ENCODE measurements around the gene MAP2K4.
A peak's percentile ranks its signal among the peaks of the same experiment; 100 is the strongest.

Gene MAP2K4

DNA sequence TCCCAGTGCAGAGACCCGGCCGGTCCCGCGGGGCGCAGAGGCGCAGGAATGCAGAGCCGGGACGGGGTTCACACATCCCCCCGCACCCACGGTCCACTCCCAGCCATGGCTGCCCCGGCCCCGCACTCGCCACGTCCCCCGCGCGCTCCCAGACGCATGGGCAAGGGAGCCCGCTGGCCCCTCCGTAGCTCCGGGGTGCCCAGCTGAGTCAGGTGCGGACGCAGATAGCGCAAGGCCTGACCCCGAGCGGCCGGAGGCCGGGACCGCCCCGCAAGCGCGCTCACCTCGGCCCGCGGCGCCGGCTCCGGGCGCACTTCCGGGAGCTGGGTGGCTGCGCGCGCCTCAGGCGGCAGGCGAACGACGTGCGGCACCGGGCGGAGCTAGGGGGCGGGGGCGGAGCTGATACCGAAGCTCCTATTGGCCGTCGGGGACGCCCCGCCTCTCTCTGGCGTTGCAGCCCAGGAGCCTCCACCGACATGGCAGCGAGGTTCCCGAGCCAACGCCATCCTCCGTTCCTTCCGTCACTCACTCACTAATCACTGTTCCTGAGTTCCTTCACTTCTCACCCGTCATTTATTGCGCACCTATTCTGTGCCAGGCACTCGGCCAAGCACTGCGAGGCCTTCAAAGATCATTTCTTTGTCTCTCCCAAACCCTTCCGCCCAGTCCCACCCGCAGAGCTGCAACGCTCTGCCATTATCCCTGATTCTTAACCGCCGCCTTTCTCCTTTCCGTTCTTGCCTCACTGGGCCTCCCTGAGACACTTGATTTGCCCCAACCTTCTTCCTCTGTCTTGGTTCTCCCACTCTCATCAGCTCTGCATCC is 23.3 kb upstream of the MAP2K4 start, which contains the start of gene ZNF18:
TSS of gene ZNF18 (minus strand) at position 329 of the 825 bp plus-strand sequence. CDS start 4,646 bp downstream, outside the sequence.
- no peaks in the 10 kb centered on the region for H3K36me3 ChIP-seq (ENCODE audit: control insufficient read depth, insufficient read depth, low read length)
- H3K9me3 ChIP-seq (ENCODE audit: control insufficient read depth, low read length), result no peaks in the 10 kb centered on the region
- H3K4me3 ChIP-seq (ENCODE audit: extremely low read depth, insufficient read depth, low read length, poor library complexity, severe bottlenecking), result peak within 1 kb of the TSS; percentile 87
- 1 to 2% methylated on average over 63 to 64 of the region's 74 CpGs for WGBS, 2 experiments (ENCODE audit: insufficient coverage in 2 of 2)
- H3K4me1 ChIP-seq (ENCODE audit: control insufficient read depth, insufficient read depth, low read length, poor library complexity, severe bottlenecking), result peaks cover 2% of the 10 kb centered on the region
- H3K27ac ChIP-seq (ENCODE audit: low read depth, low read length, severe bottlenecking), result peak within 1 kb of the TSS; percentile 85

DNA sequence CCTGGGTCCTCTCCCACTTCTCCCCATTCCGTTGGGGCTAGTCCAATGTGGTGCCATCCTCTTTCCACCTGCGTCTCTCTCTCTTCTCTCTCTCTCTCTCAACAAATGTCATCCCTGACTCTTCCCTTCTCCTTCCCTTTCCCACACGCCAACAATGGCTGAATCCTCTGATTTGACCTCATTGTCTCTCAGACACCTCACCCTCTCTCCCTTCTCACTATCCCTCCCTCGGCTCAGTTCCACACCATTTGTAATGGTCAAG is 22.8 kb upstream of the MAP2K4 start:
- Histone ChIP-seq H3K4me1 (ENCODE audit: control insufficient read depth, insufficient read depth, low read length, poor library complexity, severe bottlenecking) (peaks cover 2% of the 10 kb centered on the region), H3K27ac (ENCODE audit: low read depth, low read length, severe bottlenecking) (peak overlapping the region; percentile 85), H3K9me3 (ENCODE audit: control insufficient read depth, low read length) (no peaks in the 10 kb centered on the region), H3K36me3 (ENCODE audit: control insufficient read depth, insufficient read depth, low read length) (no peaks in the 10 kb centered on the region), H3K4me3 (ENCODE audit: extremely low read depth, insufficient read depth, low read length, poor library complexity, severe bottlenecking) (peak overlapping the region; percentile 87)
- WGBS, 2 experiments (ENCODE audit: insufficient coverage in 2 of 2), result 67 to 77% methylated on average over 3 to 4 of the region's 4 CpGs

DNA sequence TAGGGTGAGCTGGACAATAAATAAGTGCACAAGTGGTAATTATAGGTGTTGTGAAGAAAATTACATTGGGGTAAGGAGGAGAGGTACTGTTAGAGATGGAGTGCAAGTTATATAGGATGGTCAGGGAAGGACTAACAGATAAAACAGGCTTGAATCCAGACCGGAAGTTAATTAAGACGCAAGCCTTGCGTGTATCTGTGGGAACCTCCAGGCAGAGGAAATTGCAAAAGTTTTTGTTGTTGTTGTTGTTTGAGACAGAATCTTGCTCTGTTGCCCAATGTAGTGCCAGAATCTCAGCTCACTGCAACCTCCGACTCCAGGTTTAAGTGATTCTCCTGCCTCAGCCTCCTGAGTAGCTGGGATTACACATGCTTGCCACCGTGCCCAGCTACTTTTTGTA is 21.0 kb upstream of the MAP2K4 start:
- H3K27ac ChIP-seq (ENCODE audit: low read depth, low read length, severe bottlenecking), result no peak overlapping the region
- H3K36me3 ChIP-seq (ENCODE audit: control insufficient read depth, insufficient read depth, low read length), result no peaks in the 10 kb centered on the region
- peaks cover 2% of the 10 kb centered on the region for H3K4me1 ChIP-seq (ENCODE audit: control insufficient read depth, insufficient read depth, low read length, poor library complexity, severe bottlenecking)
- H3K4me3 ChIP-seq (ENCODE audit: extremely low read depth, insufficient read depth, low read length, poor library complexity, severe bottlenecking), result no peak overlapping the region
- 97 to 100% methylated on average over 3 to 5 of the region's 5 CpGs for WGBS, 2 experiments (ENCODE audit: insufficient coverage in 2 of 2)
- no peaks in the 10 kb centered on the region for H3K9me3 ChIP-seq (ENCODE audit: control insufficient read depth, low read length)

DNA sequence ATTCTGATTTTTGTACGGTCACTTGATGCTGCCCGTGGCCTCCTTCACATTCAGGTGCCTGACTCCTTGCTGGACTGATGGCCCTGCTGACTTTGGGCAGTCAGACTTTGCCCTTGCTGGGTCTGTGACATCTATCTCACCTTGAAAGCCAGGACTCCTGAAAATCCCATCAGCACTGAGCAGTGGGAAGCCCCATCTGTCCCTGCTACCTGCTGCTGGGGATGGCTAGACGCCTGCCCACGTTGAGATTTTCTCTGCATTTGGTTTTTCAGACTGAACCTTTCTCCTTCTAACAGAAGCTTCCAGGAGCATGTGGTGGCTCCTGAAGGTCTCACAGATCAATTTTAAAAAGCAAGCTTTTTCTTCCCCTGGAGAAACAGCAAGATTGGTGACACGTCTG is 13.2 kb upstream of the MAP2K4 start:
- H3K27ac ChIP-seq (ENCODE audit: low read depth, low read length, severe bottlenecking), result no peak overlapping the region
- no peaks in the 10 kb centered on the region for H3K4me1 ChIP-seq (ENCODE audit: control insufficient read depth, insufficient read depth, low read length, poor library complexity, severe bottlenecking)
- H3K9me3 ChIP-seq (ENCODE audit: control insufficient read depth, low read length), result no peaks in the 10 kb centered on the region
- no peaks in the 10 kb centered on the region for H3K36me3 ChIP-seq (ENCODE audit: control insufficient read depth, insufficient read depth, low read length)
- no peak overlapping the region for H3K4me3 ChIP-seq (ENCODE audit: extremely low read depth, insufficient read depth, low read length, poor library complexity, severe bottlenecking)
- WGBS, 2 experiments (ENCODE audit: insufficient coverage in 2 of 2), result 84 to 94% methylated on average over 5 of the region's 5 CpGs

DNA sequence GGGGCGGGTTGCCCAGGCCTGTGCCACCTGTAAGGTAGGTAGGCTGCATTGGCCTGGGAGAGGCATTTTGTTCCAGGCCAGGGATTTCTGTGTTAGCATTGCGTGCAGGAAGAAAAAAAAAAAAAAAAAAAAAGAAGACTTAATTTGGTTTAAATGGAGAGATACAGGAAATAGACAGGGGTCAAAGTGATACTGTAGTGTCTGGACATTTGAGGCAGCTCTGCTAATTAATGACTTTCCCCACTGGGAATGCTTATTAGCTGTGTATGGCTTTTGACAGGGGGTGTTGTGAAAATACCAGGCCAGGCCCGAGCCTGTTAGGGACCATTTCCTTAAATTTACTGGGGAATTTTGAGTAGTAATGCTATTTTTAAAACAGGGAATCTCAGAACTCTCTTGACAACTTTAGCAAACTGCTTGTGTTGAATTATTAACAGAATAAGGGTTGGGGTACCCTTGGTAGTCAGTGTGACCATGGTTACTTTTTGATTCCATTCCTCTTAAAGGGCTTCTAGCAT is 1.0 kb downstream of the MAP2K4 start:
- H3K27ac ChIP-seq (ENCODE audit: low read depth, low read length, severe bottlenecking), result no peak overlapping the region
- no peaks in the 10 kb centered on the region for H3K9me3 ChIP-seq (ENCODE audit: control insufficient read depth, low read length)
- H3K4me1 ChIP-seq (ENCODE audit: control insufficient read depth, insufficient read depth, low read length, poor library complexity, severe bottlenecking), result peaks cover 10% of the 10 kb centered on the region
- H3K36me3 ChIP-seq (ENCODE audit: control insufficient read depth, insufficient read depth, low read length), result peaks cover 3% of the 10 kb centered on the region
- WGBS, 2 experiments (ENCODE audit: insufficient coverage in 2 of 2), result 0% methylated on average over 2 of the region's 3 CpGs; no CpG with 5 or more reads in 1 of the 2 experiments
- H3K4me3 ChIP-seq (ENCODE audit: extremely low read depth, insufficient read depth, low read length, poor library complexity, severe bottlenecking), result peak overlapping the region; percentile 65

DNA sequence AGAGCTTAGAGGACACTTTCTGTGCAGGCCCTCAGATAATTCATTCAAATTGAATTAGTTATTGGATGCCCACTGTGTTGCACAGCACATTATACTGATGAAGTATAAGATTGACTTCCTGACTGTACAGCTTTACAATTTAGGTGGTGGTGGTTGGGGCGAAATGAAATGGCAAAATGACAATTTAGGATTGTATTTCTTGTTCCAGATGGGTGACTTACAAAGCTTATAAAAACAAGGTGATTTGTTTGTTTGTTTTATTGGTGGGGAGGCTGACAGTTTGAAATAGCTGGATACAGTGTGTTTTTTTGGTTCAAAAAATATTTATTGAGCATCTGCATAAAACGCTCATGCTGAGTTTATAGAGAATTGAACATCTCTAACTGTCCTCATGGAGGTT is 1.6 kb downstream of the MAP2K4 start:
- Histone ChIP-seq H3K27ac (ENCODE audit: low read depth, low read length, severe bottlenecking) (no peak overlapping the region), H3K36me3 (ENCODE audit: control insufficient read depth, insufficient read depth, low read length) (peaks cover 10% of the 10 kb centered on the region), H3K4me1 (ENCODE audit: control insufficient read depth, insufficient read depth, low read length, poor library complexity, severe bottlenecking) (peaks cover 10% of the 10 kb centered on the region), H3K9me3 (ENCODE audit: control insufficient read depth, low read length) (no peaks in the 10 kb centered on the region), H3K4me3 (ENCODE audit: extremely low read depth, insufficient read depth, low read length, poor library complexity, severe bottlenecking) (peak overlapping the region; percentile 65)
- WGBS, 2 experiments (ENCODE audit: insufficient coverage in 2 of 2), result 86 to 100% methylated on average over 1 of the region's 2 CpGs

DNA sequence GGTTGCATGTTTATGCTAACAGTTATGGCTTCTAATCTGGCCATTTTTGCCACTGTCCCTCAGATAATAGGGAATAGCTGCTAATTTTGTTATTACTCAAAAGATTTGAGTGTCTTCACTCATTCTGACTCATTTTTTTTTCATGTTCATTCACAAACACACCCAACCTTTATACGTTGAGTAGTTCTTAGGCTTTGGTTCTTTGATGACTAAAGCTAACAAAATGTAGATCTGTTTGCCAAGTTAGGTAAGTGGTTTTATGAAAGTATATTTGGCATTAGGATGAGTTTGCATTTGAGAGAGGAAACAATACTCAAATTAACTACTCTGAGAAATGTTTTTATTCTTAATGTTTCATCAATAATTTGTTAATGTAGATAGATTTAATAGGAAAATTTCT is 3.6 kb downstream of the MAP2K4 start:
- no peaks in the 10 kb centered on the region for H3K9me3 ChIP-seq (ENCODE audit: control insufficient read depth, low read length)
- peaks cover 10% of the 10 kb centered on the region for H3K4me1 ChIP-seq (ENCODE audit: control insufficient read depth, insufficient read depth, low read length, poor library complexity, severe bottlenecking)
- H3K27ac ChIP-seq (ENCODE audit: low read depth, low read length, severe bottlenecking), result no peak overlapping the region
- peaks cover 10% of the 10 kb centered on the region for H3K36me3 ChIP-seq (ENCODE audit: control insufficient read depth, insufficient read depth, low read length)
- no peak overlapping the region for H3K4me3 ChIP-seq (ENCODE audit: extremely low read depth, insufficient read depth, low read length, poor library complexity, severe bottlenecking)
- no CpG with 5 or more reads among the region's 1 CpG for WGBS, 2 experiments (ENCODE audit: insufficient coverage in 2 of 2)

DNA sequence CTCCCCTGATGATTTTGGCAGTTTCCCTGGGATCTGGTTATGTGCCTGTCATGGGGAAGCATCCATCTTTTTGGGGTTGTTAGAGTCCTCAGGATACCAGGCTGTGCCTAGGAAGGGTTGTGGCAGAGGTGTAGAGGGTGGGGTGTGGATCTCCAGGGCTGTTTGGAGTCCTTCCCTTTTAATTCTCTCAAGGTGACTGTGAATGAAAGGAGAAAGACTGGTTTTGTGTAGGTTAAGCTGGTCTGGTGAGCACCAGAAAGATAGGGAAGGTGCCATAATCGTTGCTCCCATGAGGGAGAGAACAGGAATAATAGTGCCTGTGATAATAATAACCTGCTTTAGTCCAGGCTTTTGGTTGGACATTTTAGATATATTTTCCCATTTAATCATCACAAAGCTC is 7.0 kb downstream of the MAP2K4 start:
- 100% methylated on average over 1 of the region's 1 CpG; no CpG with 5 or more reads in 1 of the 2 experiments for WGBS, 2 experiments (ENCODE audit: insufficient coverage in 2 of 2)
- H3K4me1 ChIP-seq (ENCODE audit: control insufficient read depth, insufficient read depth, low read length, poor library complexity, severe bottlenecking), result peaks cover 10% of the 10 kb centered on the region
- H3K36me3 ChIP-seq (ENCODE audit: control insufficient read depth, insufficient read depth, low read length), result peaks cover 10% of the 10 kb centered on the region
- no peak overlapping the region for H3K4me3 ChIP-seq (ENCODE audit: extremely low read depth, insufficient read depth, low read length, poor library complexity, severe bottlenecking)
- no peaks in the 10 kb centered on the region for H3K9me3 ChIP-seq (ENCODE audit: control insufficient read depth, low read length)
- H3K27ac ChIP-seq (ENCODE audit: low read depth, low read length, severe bottlenecking), result no peak overlapping the region

DNA sequence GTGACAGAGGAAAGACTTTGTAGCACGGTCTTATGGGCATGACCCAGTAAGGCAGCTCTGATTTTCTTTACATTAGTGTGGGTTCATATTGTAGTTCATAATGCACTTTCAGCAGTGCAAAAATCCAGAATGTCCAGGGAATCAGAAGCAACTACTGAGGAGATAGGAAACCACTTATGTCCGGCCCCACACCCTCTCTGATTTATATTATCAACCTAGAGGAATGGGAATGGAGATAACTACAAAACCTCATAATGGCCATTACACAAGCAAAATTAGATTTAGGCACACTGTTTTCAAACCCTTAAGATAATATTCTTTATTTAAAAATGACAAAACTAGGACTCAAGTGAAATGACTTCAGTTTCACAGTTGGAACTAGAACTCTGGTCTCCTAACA is 7.9 kb downstream of the MAP2K4 start:
- peaks cover 10% of the 10 kb centered on the region for H3K4me1 ChIP-seq (ENCODE audit: control insufficient read depth, insufficient read depth, low read length, poor library complexity, severe bottlenecking)
- H3K36me3 ChIP-seq (ENCODE audit: control insufficient read depth, insufficient read depth, low read length), result peaks cover 10% of the 10 kb centered on the region
- H3K9me3 ChIP-seq (ENCODE audit: control insufficient read depth, low read length), result no peaks in the 10 kb centered on the region
- no peak overlapping the region for H3K27ac ChIP-seq (ENCODE audit: low read depth, low read length, severe bottlenecking)
- WGBS, 2 experiments (ENCODE audit: insufficient coverage in 2 of 2), result 92% methylated on average over 1 of the region's 2 CpGs; no CpG with 5 or more reads in 1 of the 2 experiments
- no peak overlapping the region for H3K4me3 ChIP-seq (ENCODE audit: extremely low read depth, insufficient read depth, low read length, poor library complexity, severe bottlenecking)

DNA sequence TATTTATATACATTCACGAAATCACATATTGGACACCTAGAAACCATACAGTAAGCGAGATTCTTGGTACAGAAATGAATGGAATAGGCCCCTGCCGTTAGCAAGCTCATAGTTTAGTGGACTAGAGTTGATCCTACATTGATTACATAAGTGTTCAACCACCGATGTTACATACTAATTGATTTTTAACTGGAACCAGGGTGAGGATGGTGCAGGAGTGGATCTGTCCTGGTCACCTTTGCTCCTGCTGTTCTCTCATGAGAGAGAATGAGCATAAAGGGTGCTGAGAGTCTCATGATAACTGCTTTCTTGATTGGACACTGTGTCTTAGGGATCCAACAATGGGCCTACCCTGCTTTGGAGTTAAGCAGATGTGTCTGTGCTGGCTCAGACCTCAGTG is 13.9 kb downstream of the MAP2K4 start:
- Histone ChIP-seq H3K9me3 (ENCODE audit: control insufficient read depth, low read length) (no peaks in the 10 kb centered on the region), H3K4me1 (ENCODE audit: control insufficient read depth, insufficient read depth, low read length, poor library complexity, severe bottlenecking) (no peaks in the 10 kb centered on the region), H3K27ac (ENCODE audit: low read depth, low read length, severe bottlenecking) (no peak overlapping the region), H3K36me3 (ENCODE audit: control insufficient read depth, insufficient read depth, low read length) (peaks cover 10% of the 10 kb centered on the region), H3K4me3 (ENCODE audit: extremely low read depth, insufficient read depth, low read length, poor library complexity, severe bottlenecking) (no peak overlapping the region)
- WGBS, 2 experiments (ENCODE audit: insufficient coverage in 2 of 2), result 100% methylated on average over 1 to 3 of the region's 4 CpGs

DNA sequence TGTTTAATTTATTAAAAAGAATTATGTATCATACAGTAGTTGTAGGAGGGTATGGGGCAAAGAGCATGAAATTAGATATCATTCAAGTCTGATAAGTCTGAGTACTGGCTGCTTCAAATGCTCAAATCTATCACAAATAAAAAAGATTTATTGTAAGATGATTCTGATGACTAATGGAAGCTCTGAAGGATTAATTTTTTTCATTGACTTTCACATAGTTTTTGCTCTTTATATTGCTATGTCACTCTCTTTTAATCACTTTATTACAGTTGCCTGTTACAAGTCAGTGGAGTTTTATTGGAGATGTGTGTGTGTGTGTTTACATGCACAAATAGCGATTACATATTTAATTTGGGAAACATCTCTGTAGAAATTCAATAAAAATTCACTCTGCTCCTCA is 15.0 kb downstream of the MAP2K4 start:
- Histone ChIP-seq H3K36me3 (ENCODE audit: control insufficient read depth, insufficient read depth, low read length) (peaks cover 10% of the 10 kb centered on the region), H3K9me3 (ENCODE audit: control insufficient read depth, low read length) (no peaks in the 10 kb centered on the region), H3K4me1 (ENCODE audit: control insufficient read depth, insufficient read depth, low read length, poor library complexity, severe bottlenecking) (no peaks in the 10 kb centered on the region), H3K4me3 (ENCODE audit: extremely low read depth, insufficient read depth, low read length, poor library complexity, severe bottlenecking) (no peak overlapping the region), H3K27ac (ENCODE audit: low read depth, low read length, severe bottlenecking) (no peak overlapping the region)
- WGBS, 2 experiments (ENCODE audit: insufficient coverage in 2 of 2), result no CpG with 5 or more reads among the region's 1 CpG
